Germinal center (tissue), 1 donor: ENCODE results near the gene ZNF546.
"Not testable (repeated sequence)": the region's sequence is repeated elsewhere in the genome, so short reads cannot be mapped to it uniquely, and the experiment has no call there.

Source experiments
- DNase-seq: peaks from one replicate; pipeline ENCODE4 v3.0.0; 2012; ENCODE audit warnings: mixed read lengths, low spot score

Gene ZNF546

GRCh38 chr19:39996811-39997637 is at the start of gene ZNF546:
Gene ZNF546 (plus strand): TSS chr19:39997060. CDS start chr19:39998327, 1,267 bp downstream.
- peak; percentile 92 for DNase-seq

DNA sequence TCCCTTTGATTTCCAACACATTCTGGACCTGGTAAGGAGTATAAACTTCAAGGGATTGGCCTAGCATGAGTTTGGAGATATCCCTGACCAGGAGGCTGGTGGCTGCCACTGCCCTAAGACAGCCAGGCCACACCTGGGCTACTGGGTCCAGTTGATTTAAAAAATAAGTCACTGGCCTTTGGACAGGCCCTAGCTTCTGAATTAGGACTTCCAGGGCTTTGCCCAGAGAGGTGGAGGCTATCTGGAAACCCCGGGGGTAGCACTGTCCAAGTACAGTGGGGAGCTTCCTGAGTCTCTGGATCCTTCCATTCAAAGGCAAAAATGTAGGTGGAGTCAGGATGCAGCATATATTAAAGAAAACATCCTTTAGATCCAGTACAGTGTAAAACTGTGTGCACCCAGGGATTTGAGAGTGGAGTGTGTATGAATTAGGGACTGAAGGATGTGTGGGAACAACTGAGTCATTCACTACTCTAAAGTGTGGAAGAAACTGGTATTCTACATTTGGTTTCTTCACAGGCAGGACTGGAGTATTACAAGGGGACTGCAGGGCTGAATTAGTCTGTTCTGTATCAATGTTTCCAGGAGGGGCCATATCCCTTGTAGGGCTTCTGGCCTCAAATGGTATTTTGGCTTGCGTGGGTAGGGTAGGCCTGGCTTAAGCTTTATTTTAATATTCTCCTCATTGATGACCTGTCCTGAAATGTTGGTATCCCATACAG is 47.7 kb upstream of the ZNF546 start:
- no peak for DNase-seq

DNA sequence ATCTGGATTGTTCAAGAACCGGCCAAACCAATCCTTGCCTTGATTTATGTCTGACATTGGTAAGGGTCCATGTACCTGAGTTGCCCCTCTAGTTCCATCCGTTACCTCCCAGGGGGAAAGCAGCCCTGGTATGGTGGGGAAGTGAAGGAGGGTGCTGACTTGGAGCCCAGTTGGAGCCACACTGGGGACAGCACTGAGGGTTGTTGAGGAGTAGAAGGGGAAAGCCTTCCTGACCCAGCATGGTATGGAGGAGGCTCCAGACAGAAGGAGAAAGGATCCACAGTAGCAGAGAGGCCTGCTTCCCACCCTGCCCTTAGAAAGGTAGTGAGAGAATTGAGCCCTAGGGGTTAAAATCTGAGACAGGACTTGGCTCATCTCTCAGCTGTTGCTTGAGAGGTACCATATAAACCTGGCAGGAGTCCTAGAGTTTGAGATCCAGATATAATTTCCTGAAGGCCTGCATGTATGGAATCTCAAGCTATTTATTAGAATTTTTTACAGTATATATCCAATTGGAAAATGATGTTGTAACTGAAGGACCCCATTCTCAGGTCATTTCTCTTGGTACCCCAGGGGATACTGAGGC is 45.7 kb upstream of the ZNF546 start:
- no peak for DNase-seq

- no peak for DNase-seq
Observed at GRCh38 chr19:39951686-39952085, 45.2 kb upstream of the ZNF546 start.

DNA sequence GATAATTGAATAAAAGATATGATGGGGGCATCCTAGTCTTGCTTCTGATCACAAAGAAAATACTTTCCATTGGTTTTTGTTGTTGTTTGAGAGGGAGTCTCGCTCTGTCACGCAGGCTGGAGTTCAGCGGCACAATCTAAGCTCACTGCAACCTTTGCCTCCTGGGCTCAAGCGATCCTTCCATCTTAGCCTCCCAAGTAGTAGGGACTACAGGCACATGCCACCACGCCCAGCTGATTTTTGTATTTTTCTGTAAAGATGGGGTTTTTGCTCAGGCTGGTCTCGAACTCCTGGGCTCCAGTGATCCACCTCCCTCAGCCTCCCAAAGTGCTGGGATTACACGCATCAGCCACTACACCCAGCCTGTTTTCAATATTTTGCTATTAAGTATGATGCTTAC is 42.9 kb upstream of the ZNF546 start:
- no peak for DNase-seq

DNA sequence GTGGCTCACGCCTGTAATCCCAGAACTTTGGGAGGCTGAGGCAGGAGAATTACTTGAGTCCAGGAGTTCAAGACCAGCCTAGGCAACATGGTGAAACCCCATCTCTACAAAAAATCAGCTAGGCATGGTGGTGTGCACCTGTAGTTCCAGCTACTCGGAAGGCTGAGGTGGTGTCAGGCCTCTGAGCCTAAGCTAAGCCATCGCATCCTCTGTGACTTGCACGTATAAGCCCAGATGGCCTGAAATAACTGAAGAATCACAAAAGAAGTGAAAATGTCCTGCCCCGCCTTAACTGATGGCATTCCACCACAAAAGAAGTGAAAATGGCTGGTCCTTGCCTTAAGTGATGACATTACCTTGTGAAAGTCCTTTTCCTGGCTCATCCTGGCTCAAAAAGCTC is 39.0 kb upstream of the ZNF546 start:
- not testable (repeated sequence) for DNase-seq

DNA sequence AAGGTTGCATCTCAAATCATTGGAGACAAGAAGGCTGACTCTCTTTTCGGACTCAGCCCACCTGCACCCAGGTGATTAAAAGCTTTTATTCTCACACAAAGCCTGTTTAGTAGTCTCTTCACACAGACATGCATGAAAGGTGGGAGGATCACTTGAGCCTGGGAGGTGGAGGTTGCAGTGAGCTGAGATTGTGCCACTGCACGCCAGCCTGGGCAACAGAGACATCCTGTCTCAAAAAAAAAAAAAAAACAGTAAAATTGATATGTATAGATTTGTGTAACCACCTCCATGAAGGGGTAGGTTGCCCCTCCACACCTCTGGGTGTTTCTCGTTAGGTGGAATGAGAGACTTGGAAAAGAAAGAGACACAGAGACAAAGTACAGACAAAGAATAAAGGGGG is 37.9 kb upstream of the ZNF546 start:
- not testable (repeated sequence) for DNase-seq

- not testable (repeated sequence) for DNase-seq
Observed at GRCh38 chr19:39959407-39959806, 37.5 kb upstream of the ZNF546 start.

DNA sequence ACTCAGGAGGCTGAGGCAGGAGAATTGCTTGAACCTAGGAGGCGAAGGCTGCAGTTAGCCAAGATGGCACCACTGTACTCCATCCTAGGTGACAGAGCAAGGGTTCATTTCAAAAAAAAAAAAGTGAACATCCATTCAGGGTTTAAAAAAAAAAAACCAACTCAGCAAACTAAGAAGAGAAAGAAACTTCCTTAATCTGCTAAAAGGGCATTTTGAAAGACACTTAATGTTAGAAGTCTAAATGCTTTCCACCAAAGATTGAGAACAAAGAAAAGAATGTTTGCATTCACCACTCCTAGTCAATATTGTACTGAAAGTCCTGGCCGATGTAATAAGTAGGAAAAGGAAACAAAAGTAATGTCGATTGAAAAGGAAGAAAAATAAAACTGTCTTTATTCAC is 33.0 kb upstream of the ZNF546 start:
- no peak for DNase-seq

- no peak for DNase-seq
Observed at GRCh38 chr19:39966617-39967016, 30.2 kb upstream of the ZNF546 start.

DNA sequence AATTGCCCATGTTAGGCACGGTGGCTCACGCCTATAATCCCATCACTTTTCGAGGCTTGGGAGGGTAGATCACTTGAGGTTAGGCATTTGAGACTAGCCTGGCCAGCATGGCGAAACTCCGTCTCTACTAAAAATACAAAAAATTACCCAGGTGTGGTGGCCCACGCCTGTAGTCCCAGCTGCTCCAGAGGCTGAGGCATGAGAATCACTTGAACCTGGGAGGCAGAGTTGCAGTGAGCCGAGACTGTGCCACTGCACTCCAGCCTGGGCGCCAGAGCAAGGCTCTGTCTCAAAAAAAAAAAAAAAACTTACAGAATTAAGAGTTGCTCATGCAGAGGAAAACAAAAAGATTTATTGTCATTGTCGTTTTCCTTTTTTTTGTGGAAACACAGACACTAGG is 29.3 kb upstream of the ZNF546 start:
- DNase-seq = no peak

DNA sequence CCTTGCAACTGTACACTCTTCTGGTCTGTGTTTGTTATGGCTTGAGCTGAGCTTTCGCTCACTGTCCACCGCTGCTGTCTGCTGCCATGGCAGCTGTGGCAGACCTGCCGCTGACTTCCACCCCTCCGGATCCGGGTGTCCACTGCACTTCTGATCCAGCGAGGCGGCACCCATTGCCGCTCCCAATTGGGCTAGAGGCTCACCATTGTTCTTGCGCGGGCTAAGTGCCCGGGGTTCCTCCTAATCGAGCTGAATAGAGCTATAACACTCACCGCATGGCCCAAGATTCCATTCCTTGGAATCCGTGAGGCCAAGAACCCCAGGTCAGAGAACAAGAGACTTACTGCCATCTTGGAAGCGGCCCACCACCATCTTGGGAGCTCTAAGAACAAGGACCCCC is 28.1 kb upstream of the ZNF546 start:
- DNase-seq = no peak

GRCh38 chr19:39969266-39969665 is 27.6 kb upstream of the ZNF546 start:
- no peak for DNase-seq

GRCh38 chr19:39969681-39970424 is 27.0 kb upstream of the ZNF546 start:
- no peak for DNase-seq

DNA sequence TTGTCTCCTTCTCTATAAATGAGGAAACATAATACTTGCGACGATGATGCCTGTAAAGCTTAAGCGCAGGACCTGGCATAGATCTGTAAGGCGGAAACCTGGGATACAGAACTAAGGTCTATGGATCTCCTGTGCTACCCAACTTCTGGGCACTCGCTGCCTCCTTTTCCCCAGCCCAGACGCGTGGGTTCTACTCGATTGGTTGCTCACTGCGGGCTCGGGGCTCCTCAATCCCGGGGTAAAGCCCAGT is 26.5 kb upstream of the ZNF546 start:
- peak; percentile 34 for DNase-seq

- DNase-seq = peak; percentile 99
Observed at GRCh38 chr19:39970675-39971379, 26.0 kb upstream of the ZNF546 start, which contains the start of gene PSMC4. Gene PSMC4 (plus strand): TSS chr19:39971165. CDS start chr19:39971203, 38 bp downstream.

DNA sequence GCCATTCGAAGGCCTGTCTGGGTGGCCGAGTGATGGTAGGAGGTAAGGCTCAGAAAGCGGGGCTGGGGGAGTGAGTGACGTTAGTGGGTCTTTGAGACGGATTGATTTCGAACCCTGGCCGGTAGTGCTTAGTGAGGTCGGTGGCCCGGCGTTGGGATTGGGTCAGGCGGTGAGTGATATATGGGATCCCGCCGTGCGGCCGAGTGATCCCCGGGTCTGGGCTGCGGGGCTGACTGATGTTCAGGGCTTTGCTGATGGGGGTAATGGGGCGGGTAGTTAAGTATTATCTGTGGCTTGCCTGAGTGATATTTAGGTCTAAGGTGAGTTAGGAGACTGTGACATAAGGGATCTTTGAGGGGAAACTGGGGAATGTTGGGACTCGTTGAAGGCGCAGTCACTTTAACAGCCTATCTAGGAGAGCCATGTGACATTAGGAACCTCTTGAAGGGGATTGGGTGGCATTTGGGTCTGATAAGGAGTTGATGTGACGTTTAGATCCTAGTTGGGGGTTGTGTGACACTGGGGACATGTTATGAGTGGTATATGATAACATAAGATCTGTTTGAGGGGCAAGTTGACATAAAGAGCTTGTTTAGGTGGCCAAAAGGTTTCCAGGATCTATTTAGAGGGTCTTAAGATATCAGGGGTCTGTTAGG is 25.4 kb upstream of the ZNF546 start:
- DNase-seq = no peak

DNA sequence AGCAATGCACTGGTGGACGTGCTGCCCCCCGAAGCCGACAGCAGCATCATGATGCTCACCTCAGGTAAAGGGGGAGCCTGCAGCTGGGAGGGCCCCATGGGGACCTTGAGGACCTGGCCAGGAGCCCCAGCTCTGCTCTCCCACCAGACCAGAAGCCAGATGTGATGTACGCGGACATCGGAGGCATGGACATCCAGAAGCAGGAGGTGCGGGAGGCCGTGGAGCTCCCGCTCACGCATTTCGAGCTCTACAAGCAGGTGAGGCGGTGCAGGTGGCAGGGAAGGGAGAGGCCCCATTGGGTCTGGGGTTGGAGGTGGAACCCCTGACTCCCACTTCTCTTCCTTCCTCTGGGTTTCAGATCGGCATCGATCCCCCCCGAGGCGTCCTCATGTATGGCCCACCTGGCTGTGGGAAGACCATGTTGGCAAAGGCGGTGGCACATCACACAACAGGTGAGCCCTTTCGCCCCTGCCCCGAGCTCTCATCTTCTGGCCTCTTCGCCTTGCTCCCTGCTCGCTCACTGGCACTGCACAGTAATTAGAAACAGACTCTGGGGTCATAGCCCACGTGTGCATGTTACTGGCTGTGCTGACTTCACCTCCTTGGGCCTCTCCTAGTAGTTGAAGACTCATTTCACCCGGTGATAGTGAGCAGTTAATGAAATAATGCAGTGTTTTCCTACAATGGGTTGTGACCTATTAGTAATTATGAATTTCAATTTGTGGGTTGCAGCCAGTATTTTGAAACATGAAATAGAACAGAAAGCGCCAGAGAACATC is 22.3 kb upstream of the ZNF546 start:
- no peak for DNase-seq

GRCh38 chr19:39982883-39983282 is 14.0 kb upstream of the ZNF546 start:
- no peak for DNase-seq

DNA sequence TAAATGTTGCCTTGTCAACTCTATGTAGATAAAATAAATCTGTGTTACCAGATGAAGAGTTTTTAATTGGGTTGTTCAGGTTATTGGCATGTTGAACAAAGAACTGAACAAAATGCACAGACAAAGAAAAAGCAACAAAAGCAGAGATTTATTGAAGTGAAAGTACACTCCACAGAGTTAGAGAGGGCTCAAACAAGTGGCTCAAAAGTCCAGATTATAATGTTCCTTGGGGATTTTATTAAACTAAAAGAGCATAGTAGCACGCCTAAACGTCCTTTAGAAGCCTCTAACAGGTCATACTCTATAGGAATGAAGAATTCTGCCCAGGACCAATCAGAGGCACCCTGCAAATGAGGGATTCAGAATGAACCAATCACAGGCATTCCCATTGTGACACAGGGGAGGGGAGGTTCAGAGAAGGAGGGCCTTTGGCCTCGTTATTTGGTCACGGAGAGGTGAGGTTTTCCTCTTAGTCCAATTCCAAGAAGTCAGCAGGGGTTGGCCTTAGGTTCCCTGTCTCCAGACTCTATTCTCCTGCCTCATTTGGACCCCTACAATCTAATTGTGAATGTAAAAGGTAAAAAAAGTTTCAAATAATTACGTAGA is 13.1 kb upstream of the ZNF546 start:
- DNase-seq = no peak
